ENCODE measurements around the gene PALMD. TPM values are rescaled to one million over a fixed set of nuclear protein-coding genes. Genes with fewer than 3 reads are reported as not detected.

Gene PALMD
- total RNA-seq, 1 donor: 2.5 TPM

DNA sequence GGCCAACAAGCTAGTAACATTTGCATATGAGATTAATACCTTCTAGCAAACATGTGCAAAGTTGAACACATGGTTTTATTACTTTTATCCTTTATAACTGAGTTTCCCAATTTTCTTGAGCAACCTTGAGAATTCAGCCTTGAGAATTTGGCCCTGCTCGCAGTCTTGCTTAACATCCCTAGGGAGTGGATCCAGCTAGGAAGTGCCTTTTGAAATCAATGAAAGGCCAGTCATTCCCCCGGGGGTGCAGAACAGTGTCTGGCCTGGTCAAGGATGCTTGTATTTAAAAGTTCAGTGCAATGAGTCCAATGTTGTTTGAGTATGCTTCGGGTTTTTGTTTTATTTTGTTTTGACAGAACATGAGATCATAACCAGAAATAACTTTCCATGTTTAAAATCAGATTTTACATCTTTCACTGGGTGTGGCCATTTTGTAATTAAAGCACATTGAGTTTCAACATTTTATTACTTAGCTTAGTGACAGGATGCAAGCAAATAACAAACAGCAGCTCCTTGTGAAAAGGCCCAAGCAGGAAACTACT is 16.7 kb downstream of the PALMD start:
- H3K27ac ChIP-seq (ENCODE audit: low read depth, low read length): peak overlapping the region; percentile 75

GRCh38 chr1:99663501-99663900 is 17.6 kb downstream of the PALMD start:
- Histone ChIP-seq H3K4me1 (ENCODE audit: insufficient read depth, low read length) (peaks cover 33% of the 10 kb centered on the region), H2AFZ (ENCODE audit: low read length) (no peak overlapping the region), H3K27me3 (ENCODE audit: insufficient read depth, low read length) (no peaks in the 10 kb centered on the region), H4K20me1 (ENCODE audit: insufficient read depth, low read length) (no peaks in the 10 kb centered on the region), H3K4me2 (ENCODE audit: insufficient read depth, low read length) (no peak overlapping the region), H3K9me3 (ENCODE audit: low read depth, low read length) (no peaks in the 10 kb centered on the region), H3K4me3 (ENCODE audit: insufficient read depth, low read length) (no peak overlapping the region), H3K79me2 (ENCODE audit: insufficient read depth, low read length) (no peaks in the 10 kb centered on the region), H3K36me3 (ENCODE audit: insufficient read depth, low read length) (no peaks in the 10 kb centered on the region), H3K27ac (ENCODE audit: low read depth, low read length) (peak overlapping the region; percentile 75)
- TF ChIP-seq CTCF (IDR thresholded peaks at IDR 0.05; ENCODE audit: extremely low read depth, low read depth, low read length): no peak
- DNase-seq (ENCODE audit: insufficient read length, low spot score, missing footprints): no peak

More for the DNA sequence above, 16.7 kb downstream of the PALMD start:
- Histone ChIP-seq H3K4me1 (ENCODE audit: insufficient read depth, low read length) (peaks cover 33% of the 10 kb centered on the region), H3K79me2 (ENCODE audit: insufficient read depth, low read length) (no peaks in the 10 kb centered on the region), H3K4me3 (ENCODE audit: insufficient read depth, low read length) (no peak overlapping the region), H3K4me2 (ENCODE audit: insufficient read depth, low read length) (peak overlapping the region; percentile 26), H2AFZ (ENCODE audit: low read length) (no peak overlapping the region), H3K27me3 (ENCODE audit: insufficient read depth, low read length) (no peaks in the 10 kb centered on the region), H3K36me3 (ENCODE audit: insufficient read depth, low read length) (no peaks in the 10 kb centered on the region), H4K20me1 (ENCODE audit: insufficient read depth, low read length) (no peaks in the 10 kb centered on the region), H3K9me3 (ENCODE audit: low read depth, low read length) (no peaks in the 10 kb centered on the region)
- no peak for TF ChIP-seq CTCF (IDR thresholded peaks at IDR 0.05; ENCODE audit: extremely low read depth, low read depth, low read length)
- no peak for DNase-seq (ENCODE audit: insufficient read length, low spot score, missing footprints)

DNA sequence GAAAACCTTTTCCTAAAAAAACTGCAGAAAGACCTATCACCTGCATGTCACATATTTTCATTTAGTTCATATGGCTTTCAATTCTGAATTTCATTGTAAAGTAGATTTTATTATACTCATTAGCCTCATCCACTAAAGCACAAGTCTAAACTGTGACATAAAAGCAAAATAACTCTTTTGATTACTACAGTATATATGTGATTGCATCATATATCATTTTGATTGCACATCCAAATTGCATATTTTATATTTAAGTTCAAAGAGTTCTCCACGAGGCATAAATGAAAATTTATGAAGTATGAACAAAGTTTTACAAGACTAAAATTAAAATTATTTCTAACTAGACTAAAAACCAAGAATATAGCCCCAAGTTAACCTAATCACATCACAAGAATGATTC is 19.3 kb downstream of the PALMD start:
- DNase-seq (ENCODE audit: insufficient read length, low spot score, missing footprints): no peak
- Histone ChIP-seq H3K27me3 (ENCODE audit: insufficient read depth, low read length) (no peaks in the 10 kb centered on the region), H3K27ac (ENCODE audit: low read depth, low read length) (no peak overlapping the region), H3K4me1 (ENCODE audit: insufficient read depth, low read length) (peaks cover 24% of the 10 kb centered on the region), H3K9me3 (ENCODE audit: low read depth, low read length) (no peaks in the 10 kb centered on the region), H4K20me1 (ENCODE audit: insufficient read depth, low read length) (no peaks in the 10 kb centered on the region), H2AFZ (ENCODE audit: low read length) (no peak overlapping the region), H3K79me2 (ENCODE audit: insufficient read depth, low read length) (no peaks in the 10 kb centered on the region), H3K4me3 (ENCODE audit: insufficient read depth, low read length) (no peak overlapping the region), H3K36me3 (ENCODE audit: insufficient read depth, low read length) (no peaks in the 10 kb centered on the region), H3K4me2 (ENCODE audit: insufficient read depth, low read length) (no peak overlapping the region)
- no peak for TF ChIP-seq CTCF (IDR thresholded peaks at IDR 0.05; ENCODE audit: extremely low read depth, low read depth, low read length)

GRCh38 chr1:99669376-99669775 is 23.5 kb downstream of the PALMD start:
- H3K4me2 ChIP-seq (ENCODE audit: insufficient read depth, low read length): no peak overlapping the region
- no peaks in the 10 kb centered on the region for H3K9me3 ChIP-seq (ENCODE audit: low read depth, low read length)
- no peaks in the 10 kb centered on the region for H3K36me3 ChIP-seq (ENCODE audit: insufficient read depth, low read length)
- H3K79me2 ChIP-seq (ENCODE audit: insufficient read depth, low read length): no peaks in the 10 kb centered on the region
- no peak for TF ChIP-seq CTCF (IDR thresholded peaks at IDR 0.05; ENCODE audit: extremely low read depth, low read depth, low read length)
- no peak overlapping the region for H3K4me3 ChIP-seq (ENCODE audit: insufficient read depth, low read length)
- H3K27ac ChIP-seq (ENCODE audit: low read depth, low read length): no peak overlapping the region
- peaks cover 14% of the 10 kb centered on the region for H3K4me1 ChIP-seq (ENCODE audit: insufficient read depth, low read length)
- no peaks in the 10 kb centered on the region for H3K27me3 ChIP-seq (ENCODE audit: insufficient read depth, low read length)
- no peak for DNase-seq (ENCODE audit: insufficient read length, low spot score, missing footprints)
- H2AFZ ChIP-seq (ENCODE audit: low read length): peak overlapping the region; percentile 11
- H4K20me1 ChIP-seq (ENCODE audit: insufficient read depth, low read length): no peaks in the 10 kb centered on the region

Measured in osteoblast (primary cell).